ENCODE data around the gene OLFM1. TPM values are rescaled to one million over a fixed set of nuclear protein-coding genes. Genes with fewer than 3 reads are reported as not detected.

The OLFM1 gene
- total RNA-seq, 1 experiment from 2014 or later, result 3.5 TPM

DNA sequence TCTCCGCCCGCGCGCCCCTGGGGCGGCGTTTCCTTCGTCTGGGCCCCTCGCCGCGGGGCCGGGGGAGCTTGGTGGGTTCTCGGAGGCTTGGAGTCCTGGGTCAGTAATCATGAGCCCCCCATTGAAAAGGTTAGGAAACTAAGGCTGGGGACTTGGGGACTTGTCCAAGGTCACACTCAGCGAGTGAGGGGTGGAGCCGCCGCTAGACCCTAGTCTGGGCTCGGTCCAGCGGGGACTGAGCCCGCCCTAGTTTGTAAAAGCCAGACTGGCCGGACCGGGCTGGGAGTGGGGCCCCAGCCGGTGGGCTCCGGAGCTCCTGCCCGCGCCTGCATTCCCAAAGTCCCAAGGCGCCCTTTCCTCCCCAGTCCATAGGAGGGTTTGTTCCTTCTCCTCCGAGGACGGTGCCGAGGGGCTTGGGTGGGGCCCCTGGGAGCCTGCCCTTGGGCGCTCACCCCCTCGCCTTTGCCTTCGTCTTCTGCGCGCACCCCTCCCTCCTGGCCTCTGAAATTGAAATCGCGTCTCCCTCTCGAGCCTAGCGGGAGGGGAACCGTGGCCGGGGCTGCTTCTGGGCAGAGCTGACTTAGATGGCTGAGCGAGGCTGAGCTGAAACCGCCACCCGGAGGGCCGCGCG, 995 bp downstream of the OLFM1 start (continued):
- TF ChIP-seq, protein P1, sequence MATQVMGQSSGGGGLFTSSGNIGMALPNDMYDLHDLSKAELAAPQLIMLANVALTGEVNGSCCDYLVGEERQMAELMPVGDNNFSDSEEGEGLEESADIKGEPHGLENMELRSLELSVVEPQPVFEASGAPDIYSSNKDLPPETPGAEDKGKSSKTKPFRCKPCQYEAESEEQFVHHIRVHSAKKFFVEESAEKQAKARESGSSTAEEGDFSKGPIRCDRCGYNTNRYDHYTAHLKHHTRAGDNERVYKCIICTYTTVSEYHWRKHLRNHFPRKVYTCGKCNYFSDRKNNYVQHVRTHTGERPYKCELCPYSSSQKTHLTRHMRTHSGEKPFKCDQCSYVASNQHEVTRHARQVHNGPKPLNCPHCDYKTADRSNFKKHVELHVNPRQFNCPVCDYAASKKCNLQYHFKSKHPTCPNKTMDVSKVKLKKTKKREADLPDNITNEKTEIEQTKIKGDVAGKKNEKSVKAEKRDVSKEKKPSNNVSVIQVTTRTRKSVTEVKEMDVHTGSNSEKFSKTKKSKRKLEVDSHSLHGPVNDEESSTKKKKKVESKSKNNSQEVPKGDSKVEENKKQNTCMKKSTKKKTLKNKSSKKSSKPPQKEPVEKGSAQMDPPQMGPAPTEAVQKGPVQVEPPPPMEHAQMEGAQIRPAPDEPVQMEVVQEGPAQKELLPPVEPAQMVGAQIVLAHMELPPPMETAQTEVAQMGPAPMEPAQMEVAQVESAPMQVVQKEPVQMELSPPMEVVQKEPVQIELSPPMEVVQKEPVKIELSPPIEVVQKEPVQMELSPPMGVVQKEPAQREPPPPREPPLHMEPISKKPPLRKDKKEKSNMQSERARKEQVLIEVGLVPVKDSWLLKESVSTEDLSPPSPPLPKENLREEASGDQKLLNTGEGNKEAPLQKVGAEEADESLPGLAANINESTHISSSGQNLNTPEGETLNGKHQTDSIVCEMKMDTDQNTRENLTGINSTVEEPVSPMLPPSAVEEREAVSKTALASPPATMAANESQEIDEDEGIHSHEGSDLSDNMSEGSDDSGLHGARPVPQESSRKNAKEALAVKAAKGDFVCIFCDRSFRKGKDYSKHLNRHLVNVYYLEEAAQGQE (IDR thresholded peaks at IDR 0.05; ENCODE audit: low read depth), result no peak
- no peak for TF ChIP-seq JUND (IDR thresholded peaks at IDR 0.05)

DNA sequence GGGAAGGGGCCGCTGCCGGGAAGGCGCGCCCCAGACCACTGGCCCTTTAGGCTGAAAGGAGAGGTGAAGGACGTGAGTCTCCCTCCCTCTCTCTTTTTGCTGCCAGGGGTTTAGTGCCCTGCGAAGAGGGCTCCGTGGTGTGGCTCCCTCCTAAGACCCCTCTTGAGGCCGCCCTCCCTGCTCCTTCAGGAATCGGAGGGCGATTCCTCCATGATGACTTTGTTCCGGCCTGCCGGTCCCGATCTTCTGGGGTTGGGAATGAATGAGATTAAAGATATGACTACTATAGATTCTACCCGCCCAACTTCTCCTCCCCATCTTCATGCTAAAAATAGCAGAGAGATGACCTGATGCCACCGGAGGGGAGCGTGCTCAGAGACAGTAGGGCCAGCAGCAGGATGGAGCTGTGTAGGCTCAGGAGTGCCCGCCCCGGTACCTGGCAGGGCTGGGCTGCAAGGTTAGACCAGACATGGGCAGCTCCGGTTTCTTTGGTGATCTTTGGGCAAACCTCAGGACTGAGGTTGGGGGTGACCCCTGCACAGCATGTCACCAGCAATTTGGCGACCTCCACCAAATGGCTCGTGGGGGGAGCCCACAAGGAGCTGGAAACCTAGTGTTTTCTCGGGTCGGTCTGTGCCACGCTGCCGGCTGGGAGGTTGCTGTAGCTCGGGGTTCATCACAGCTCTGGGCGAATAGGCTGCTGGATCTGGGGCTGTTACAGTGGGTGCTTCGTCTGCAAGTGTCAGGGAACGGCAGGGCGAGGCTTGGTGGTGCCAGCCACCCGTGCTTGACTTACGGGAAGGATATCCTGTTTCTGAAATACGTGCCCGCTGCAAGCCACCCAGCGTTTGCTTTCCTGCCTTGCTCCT, 1.7 kb downstream of the OLFM1 start:
- no peaks in the 10 kb centered on the region for H3K9me3 ChIP-seq (ENCODE audit: control insufficient read depth in 1 of 2, insufficient read depth in 1 of 2, low read depth in 1 of 2, low read length in 2 of 2)
- no peak overlapping the region for H2AFZ ChIP-seq (ENCODE audit: low read depth, low read length, poor library complexity, severe bottlenecking)
- ChIA-PET CTCF (no interaction called here), POLR2A (no interaction called here), RAD21 (ENCODE audit: low non-redundant PET in 1 of 2, low total read pairs in 2 of 2, uncharacterized antibody in 2 of 2, unreplicated experiment in 2 of 2) (no interaction called here)
- no peaks in the 10 kb centered on the region for H3K79me2 ChIP-seq (ENCODE audit: insufficient read depth, low read length)
- H3K27ac ChIP-seq (ENCODE audit: low read depth, low read length), result no peak overlapping the region
- H3K9me2 ChIP-seq (ENCODE audit: insufficient read depth), result no peaks in the 10 kb centered on the region
- no TSS peak for BruUV-seq (replicated peaks)
- no peak for ATAC-seq
- no peak overlapping the region for H3K4me2 ChIP-seq (ENCODE audit: low read length)
- no peak overlapping the region for H3K9ac ChIP-seq (ENCODE audit: low read length)
- peaks cover 4% of the 10 kb centered on the region; the same call in 1 of the 2 replicates for H3K27me3 ChIP-seq (ENCODE audit: insufficient read depth, low read length)
- no peaks in the 10 kb centered on the region for H4K20me1 ChIP-seq (ENCODE audit: insufficient read depth)
- DNase-seq (ENCODE audit: low read depth, low spot score), result no peak
- intact Hi-C loops (cut with micrococcal nuclease), result loop anchor here (10.0 kb wide), 2 partner anchors 166 to 876 kb away; partner anchors contain the start of gene UBAC1
- H3K4me1 ChIP-seq (ENCODE audit: control insufficient read depth in 1 of 2, insufficient read depth in 2 of 2, low read length in 2 of 2), result peaks cover 4 to 5% of the 10 kb centered on the region in 2 experiments; a peak in 2 of 4 replicates
- TF ChIP-seq ZNF274 (IDR thresholded peaks at IDR 0.05; ENCODE audit: low read depth, low read length) (no peak), EGR1 (IDR thresholded peaks at IDR 0.05; ENCODE audit: low read depth) (no peak), POLR2A (IDR thresholded peaks at IDR 0.05; ENCODE audit: borderline replicate concordance, extremely low read depth, insufficient read depth, insufficient read length) (no peak), ZFX (IDR thresholded peaks at IDR 0.05) (no peak), ELF1 (IDR thresholded peaks at IDR 0.05; ENCODE audit: borderline replicate concordance, low read depth) (no peak), EZH2phosphoT487 (IDR thresholded peaks at IDR 0.05; ENCODE audit: borderline replicate concordance) (no peak)
- TF ChIP-seq, protein P2, sequence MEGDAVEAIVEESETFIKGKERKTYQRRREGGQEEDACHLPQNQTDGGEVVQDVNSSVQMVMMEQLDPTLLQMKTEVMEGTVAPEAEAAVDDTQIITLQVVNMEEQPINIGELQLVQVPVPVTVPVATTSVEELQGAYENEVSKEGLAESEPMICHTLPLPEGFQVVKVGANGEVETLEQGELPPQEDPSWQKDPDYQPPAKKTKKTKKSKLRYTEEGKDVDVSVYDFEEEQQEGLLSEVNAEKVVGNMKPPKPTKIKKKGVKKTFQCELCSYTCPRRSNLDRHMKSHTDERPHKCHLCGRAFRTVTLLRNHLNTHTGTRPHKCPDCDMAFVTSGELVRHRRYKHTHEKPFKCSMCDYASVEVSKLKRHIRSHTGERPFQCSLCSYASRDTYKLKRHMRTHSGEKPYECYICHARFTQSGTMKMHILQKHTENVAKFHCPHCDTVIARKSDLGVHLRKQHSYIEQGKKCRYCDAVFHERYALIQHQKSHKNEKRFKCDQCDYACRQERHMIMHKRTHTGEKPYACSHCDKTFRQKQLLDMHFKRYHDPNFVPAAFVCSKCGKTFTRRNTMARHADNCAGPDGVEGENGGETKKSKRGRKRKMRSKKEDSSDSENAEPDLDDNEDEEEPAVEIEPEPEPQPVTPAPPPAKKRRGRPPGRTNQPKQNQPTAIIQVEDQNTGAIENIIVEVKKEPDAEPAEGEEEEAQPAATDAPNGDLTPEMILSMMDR (IDR thresholded peaks at IDR 0.05 in 2 of 3, conservative IDR thresholded peaks at IDR 0.05 in 1 of 3; ENCODE audit: borderline replicate concordance in 1 of 3, insufficient read depth in 1 of 3, low read depth in 2 of 3, low read length in 2 of 3), result no peak
- no peak overlapping the region for H3K4me3 ChIP-seq (replicated peaks in 1 of 2; ENCODE audit: low read depth in 1 of 2, low read length in 2 of 2)
- no peaks in the 10 kb centered on the region for H3K36me3 ChIP-seq (ENCODE audit: control insufficient read depth in 1 of 2, insufficient read depth in 2 of 2, low read length in 2 of 2)
